HG02852 (cell line): Measurements from ENCODE around the gene PAH.
"Not testable (repeated sequence)": the region's sequence is repeated elsewhere in the genome, so short reads cannot be mapped to it uniquely, and the experiment has no call there.

Experiments used
- ATAC-seq: cut with Tn5 transposase; IDR thresholded peaks from one replicate; pipeline ENCODE4 v1.9.1; 2021; ENCODE audit warnings: mild to moderate bottlenecking, moderate library complexity; ENCODE audit not compliant: unreplicated experiment

PAH gene

DNA sequence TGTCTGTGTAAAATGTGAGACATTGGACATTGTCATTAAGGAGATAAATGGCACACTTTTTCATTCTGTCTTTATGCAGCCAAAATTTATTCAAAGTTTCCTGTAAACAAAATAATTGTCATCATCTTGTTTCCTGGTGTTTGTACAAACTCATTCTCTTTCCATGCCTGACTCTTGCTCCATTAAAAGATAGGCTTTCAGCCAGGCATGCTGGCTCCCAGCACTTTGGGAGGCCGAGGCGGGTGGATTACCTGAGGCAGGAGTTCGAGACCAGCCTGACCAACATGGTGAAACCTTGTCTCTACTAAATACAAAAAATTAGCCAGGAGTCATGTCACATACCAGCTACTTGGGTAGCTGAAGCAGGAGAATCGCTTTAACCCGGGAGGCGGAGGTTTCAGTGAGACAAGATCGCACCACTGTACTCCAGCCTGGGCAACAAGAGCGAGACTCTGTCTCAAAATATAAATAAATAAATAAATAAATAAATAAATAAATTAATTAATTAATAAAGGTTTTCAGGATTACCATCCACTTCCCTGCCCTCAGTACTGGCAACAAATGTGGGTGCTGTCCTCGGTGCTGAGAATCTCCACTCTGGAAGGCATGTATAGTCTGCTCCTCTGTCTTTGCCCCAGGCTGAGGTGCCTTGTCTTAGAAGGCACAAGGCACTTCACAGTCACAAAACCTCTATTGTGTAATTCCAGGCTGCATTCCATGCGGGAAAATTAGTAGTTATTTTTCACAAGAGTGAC, 83.2 kb downstream of the PAH start:
- no peak for ATAC-seq

DNA sequence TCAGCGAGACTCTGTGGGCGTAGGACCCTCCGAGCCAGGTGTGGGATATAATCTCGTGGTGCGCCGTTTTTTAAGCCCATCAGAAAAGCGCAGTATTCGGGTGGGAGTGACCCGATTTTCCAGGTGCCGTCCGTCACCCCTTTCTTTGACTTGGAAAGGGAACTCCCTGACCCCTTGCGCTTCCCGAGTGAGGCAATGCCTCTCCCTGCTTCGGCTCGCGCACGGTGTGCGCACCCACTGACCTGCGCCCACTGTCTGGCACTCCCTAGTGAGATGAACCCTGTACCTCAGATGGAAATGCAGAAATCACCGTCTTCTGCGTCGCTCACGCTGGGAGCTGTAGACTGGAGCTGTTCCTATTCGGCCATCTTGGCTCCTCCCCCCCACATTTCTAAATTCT, 84.2 kb downstream of the PAH start:
- not testable (repeated sequence) for ATAC-seq

DNA sequence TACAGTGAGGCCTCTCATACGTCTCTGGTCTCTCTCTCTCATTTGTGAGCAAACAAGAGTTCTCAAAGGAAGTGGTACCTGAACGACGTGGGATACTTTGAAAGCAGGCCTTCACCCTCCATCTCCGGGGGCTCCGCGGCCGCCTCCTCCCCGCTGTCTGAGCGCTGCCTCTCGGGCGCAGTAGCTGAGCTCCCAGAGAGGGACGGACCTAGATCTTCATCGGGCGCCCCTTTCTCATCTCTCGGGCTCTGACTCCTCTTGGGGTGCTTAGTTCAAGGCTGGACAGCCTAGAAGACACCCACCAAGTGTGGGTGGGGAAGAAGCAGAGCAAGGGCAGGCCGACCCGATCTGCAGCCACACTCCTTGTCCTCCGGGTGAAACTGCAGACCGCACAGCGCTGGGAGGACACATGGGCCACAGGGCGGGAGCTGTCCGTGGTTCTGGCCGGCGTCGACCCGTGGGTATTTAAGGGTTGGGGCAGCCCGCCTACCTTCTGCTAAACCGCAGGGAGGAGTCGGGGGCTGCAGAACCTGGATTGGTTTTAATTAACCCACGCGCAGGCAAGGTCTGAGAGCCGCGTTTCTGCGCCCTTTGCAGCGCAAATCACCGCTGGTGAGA, 92.7 kb downstream of the PAH start:
- ATAC-seq: no peak

DNA sequence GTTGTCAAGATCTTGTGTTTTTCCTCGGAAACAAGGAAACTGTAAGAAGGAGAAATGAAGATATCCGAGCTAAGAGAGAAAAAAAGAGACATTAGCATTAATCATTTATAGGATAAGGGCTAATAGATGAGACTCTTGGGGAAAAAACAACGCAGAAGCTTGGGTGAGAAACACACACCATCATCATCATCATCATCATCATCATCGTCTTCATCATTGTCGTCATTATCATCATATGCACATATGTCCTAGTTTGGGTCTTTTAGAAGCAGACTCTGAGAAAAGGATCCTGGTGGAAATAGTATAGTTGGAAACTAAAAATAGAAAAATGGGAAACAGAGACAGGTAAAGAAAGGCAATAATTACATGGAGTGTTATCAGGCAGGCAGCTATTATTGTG, 95.9 kb downstream of the PAH start:
- ATAC-seq: no peak

DNA sequence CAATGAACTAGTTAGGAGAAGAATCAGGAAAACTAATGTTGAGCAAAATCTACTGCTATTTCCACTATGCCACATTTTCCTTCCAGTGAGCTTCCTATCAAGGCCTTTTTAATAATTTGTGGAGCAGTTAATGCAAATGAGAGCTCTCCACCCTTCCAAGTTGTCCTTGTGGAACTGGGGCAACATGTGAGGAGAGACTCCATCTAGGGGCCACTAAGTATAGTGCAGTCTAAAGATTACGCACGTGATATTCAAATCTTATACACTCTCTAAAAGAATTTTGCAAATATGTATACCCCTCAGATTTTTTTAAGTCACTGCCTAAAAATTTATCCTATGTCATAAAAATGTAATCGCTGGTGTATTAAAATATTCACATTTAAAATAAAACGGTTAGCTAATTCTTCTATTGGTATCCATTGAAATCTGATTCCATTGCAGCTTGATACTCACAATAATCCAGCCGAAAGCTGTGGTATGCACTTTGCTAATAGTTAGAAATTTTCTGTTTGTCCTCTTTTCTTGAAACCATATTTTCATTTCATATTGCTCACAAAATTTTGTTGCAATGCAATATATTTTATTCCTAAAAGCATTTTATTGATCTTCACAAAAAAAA, 100.1 kb downstream of the PAH start:
- peak; percentile 45 for ATAC-seq

DNA sequence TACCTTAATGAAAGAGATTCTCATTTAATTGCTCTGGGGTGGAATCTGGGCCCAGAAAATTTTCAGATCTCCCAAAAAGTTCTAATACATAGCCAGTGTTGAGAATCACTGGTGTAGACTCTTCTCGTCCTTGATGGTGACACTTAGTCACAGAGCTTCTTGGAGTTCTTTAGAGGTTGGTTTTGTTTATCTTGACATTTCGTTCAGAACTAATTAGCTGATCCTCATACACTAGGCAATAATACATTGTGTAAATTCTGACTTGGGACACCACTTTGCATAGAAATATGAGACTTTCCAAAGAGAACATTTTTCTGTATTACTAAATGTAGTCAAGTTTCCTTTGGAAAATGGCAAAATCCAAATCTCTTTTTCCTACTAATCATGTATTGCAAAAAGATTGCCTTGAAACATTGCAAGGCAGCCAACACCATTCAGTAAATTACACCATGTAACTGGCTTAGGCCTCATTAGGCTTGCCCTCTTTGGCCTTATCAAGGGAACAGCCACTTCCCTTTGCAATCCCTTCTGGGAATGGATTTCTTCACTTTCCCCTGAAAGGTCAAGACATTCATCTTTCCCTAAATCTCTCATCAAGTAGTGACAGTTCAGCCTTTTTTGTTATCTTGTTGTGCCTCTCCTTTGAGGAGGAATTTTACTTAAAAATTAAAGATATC, 102.2 kb downstream of the PAH start:
- no peak for ATAC-seq

DNA sequence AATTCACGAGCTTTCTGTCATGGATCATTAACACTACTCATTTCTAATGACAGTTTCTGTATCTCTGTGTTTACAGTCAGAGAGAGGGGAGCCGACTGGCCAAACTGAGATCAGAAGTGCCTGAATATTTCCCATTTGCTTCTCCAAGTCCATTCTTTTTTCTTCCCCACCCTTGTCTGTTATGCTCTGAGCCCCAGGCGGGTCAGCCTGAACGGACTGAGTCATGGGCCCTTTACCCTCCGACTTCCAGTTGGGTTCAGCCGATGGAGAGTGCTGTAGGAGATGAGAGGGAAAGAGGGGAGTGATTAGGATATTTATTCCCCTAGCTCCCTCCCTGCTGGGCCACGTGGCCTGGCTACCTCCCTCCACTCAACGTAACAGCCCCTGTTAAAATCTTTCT, 104.7 kb downstream of the PAH start:
- ATAC-seq: no peak

DNA sequence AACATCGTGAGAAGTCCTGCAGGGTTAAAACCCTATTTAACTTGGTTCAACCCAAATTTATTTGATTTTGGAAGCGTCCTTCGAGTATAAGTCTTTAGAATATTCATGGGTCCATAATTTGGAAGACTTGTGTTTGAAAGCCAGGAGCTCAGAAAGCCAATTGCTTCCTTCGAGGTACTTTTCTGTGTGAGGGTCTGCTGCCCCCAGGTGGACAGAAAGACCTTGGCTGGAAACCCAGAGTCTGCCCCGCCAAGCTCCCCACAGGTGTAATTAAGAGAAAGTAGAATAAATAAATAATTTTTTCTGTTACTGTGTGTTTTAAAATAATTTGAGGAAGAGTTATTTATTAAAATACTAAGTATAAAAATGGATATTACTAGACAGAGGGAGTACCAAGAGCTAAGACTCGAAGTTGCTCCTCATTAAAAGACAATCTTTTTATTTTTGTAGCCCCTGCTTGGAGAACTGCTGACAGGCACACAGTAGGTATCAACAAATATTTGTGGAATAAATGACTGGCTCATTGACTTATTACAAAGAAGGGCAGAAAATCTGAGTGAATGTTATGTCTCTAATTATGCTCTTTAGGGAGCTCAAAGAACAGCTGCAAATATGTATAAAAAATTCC, 105.8 kb downstream of the PAH start:
- no peak for ATAC-seq

DNA sequence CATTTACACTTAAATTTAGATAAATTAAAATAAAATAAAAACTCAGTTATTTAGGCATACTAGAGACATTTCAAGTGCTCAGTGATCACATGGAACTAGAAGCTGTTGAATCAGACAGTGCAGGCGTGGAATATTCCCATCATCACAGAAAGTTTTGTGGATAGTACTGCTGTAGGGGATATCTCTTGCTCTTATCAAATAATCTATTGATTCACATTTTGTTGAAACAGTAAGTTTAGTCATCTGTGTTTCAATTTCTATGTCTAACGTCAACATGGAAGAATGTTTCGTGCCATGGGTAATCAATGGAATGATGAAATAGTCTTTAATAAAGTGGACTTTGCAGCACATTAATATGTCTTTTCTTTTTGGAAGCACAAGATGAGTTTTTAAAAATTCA, 108.6 kb downstream of the PAH start:
- ATAC-seq: no peak

DNA sequence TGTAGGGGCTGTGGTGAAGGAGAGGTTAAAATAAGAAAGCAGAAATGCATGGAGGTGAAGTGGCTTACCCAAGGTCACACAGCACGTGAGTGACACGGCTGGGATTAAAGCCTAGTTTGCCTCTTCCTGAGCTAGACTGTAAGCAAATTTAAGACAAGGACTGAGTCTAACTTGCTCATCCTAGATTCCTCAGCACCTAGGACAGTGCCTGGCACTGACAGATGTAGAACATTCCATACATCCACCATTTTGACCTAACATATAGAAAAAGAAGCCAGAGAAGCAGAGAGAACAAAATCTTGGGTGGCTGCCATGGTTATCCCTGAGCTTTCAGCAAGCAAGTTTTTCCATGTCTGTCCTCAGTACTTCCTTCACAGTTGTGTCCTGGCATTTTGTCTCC, 110.5 kb downstream of the PAH start:
- ATAC-seq: no peak

DNA sequence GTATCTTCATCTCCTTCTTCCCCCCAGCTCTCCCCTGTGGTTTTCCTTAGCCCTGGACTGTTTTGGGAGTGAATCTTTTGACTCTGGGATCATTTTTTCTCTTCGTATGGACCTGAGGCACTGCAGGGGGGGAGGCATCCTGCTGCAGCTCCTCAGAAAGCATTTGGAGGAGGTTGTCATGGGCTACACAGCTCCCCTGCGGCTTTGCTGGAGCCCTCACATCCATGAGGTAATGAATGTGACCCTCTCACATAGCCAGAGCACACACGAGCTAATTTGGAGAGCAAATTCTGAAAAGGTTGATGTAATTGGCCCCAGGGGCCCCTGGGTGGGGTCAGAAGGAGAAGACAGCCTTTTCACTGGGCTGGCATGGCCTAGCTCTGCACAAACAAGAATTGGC, 110.9 kb downstream of the PAH start:
- no peak for ATAC-seq

DNA sequence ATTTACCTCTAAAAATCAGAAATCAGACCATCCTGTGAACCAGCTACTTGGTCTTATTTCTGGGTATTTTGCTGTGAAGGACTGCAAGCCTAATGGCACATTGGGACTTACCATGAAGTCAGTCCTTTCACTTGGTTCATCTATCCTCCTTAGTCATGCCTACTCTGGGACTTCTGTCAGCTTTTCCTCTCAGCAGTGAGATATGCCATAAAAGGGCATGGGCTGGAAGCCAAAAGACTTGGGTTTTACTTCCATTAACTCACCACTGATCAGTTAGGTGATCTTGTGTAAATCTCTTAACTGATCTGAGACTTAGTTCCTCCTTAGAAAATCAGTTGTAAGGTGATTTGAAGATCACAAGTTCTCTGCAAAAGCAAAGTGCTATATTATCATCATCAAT, 116.5 kb downstream of the PAH start:
- ATAC-seq: no peak

DNA sequence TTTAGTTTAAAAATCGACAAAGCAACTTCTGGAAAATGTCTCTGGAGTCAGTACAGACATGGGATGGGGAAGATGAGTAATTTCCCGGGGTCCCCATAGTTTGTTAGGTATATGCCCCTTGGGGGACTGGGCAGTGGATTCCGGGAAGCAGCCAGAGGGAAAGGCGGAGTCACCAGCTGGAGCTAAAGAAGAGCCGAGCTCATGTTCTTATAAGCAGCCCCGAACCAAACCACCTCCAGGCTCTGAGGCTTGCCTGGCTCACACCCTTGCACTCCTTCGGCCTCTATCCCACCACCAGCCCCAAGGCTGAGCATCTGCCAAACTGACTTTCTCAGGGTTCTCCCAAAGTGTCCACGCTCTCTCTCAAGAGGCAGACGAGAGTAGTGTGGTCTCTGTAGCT, 117.8 kb downstream of the PAH start:
- ATAC-seq: no peak

DNA sequence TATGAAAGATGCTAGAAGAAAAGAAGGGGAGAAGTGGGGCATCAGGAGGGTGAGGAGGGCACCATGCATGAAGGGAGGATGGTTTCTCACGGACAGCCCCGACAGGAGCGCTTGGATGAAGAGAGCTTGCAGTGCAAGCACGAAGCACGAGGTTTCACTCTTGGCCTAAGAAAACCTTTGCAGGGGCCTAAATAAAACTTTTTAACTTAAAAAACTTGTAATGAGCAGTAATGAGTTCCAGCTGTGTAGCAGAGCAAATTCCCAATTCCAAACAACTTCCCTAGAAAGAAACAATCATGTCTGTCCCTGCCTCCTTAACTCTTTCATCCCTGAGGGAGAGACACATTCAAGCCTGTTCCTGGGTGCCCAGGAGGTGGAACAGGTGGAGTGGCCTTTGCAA, 119.5 kb downstream of the PAH start:
- ATAC-seq: no peak

DNA sequence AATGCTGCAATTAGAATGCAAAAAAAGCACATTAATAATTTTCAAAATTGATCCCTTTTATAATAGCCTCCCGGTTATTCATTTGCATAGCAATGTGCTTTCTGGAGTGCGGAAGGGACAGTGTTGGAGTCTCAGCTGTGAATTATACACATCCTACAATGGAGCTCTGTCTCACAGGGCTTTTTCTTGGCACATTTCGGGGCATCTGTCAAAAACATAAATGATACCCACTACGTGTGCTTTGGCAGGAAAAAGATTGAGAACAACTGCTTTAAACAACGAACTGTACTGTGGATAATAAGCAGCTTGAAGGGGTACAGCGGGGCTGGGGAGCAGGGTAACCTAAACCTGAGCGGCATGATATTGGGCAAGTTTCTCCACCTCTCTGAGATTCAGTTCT, 123.1 kb downstream of the PAH start:
- ATAC-seq: no peak
